SK-N-MC (cell line): Measurements from ENCODE around the gene ERGIC1.

ENCODE experiments used
- EZH2 ChIP-seq: fragments of 200-600 bp; sonication (generic); IDR thresholded peaks from one replicate; pipeline ENCODE4 v1.6.1; 2017; ENCODE audit warnings: antibody characterized with exemption
- POLR2AphosphoS5 ChIP-seq: IDR thresholded peaks from 2 replicates; pipeline ENCODE4 v1.6.1; 2012; ENCODE audit warnings: mild to moderate bottlenecking, low read depth, low read length, borderline replicate concordance

- TF ChIP-seq POLR2AphosphoS5 = no peak
- TF ChIP-seq EZH2 = no peak
Measured at GRCh38 chr5:172957458-172957857, 123.4 kb downstream of the ERGIC1 start.
